Measurements from ENCODE around the gene C11orf91.
"Not testable (repeated sequence)": the region's sequence is repeated elsewhere in the genome, so short reads cannot be mapped to it uniquely, and the experiment has no call there.

The C11orf91 gene

GRCh38 chr11:33700502-33701271 is at the start of gene C11orf91:
Gene C11orf91 (minus strand): TSS chr11:33700826. CDS start chr11:33700740, 86 bp downstream.
- FAIRE-seq (peak; percentile 82), DNase-seq (ENCODE audit: insufficient read length, low spot score) (peak; percentile 88)

- DNase-seq (ENCODE audit: insufficient read length, low spot score) (no peak), FAIRE-seq (no peak)
Observed at GRCh38 chr11:33747979-33748378, 47.4 kb upstream of the C11orf91 start.

- DNase-seq (ENCODE audit: insufficient read length, low spot score) (no peak), FAIRE-seq (no peak)
Observed at GRCh38 chr11:33743291-33743690, 42.7 kb upstream of the C11orf91 start.

GRCh38 chr11:33742249-33742851 is 41.7 kb upstream of the C11orf91 start:
- peak; percentile 88 for FAIRE-seq
- no peak for DNase-seq (ENCODE audit: insufficient read length, low spot score)

- DNase-seq (ENCODE audit: insufficient read length, low spot score) (no peak), FAIRE-seq (no peak)
Observed at GRCh38 chr11:33741806-33742205, 41.2 kb upstream of the C11orf91 start.

- no peak for FAIRE-seq
- no peak for DNase-seq (ENCODE audit: insufficient read length, low spot score)
Observed at GRCh38 chr11:33737362-33737821, 36.8 kb upstream of the C11orf91 start.

GRCh38 chr11:33736148-33736812 is 35.7 kb upstream of the C11orf91 start, which contains the start of gene CD59:
Gene CD59 (minus strand): TSS chr11:33736423. CDS start chr11:33722445, 13,978 bp downstream.
- DNase-seq (ENCODE audit: insufficient read length, low spot score) (peak; percentile 34), FAIRE-seq (peak; percentile 73)

- FAIRE-seq (peak; percentile 64), DNase-seq (ENCODE audit: insufficient read length, low spot score) (peak; percentile 46)
Observed at GRCh38 chr11:33735271-33736147, 34.9 kb upstream of the C11orf91 start.

GRCh38 chr11:33734441-33735270 is 34.0 kb upstream of the C11orf91 start:
- DNase-seq (ENCODE audit: insufficient read length, low spot score) (no peak), FAIRE-seq (peak; percentile 23)

GRCh38 chr11:33733980-33734379 is 33.4 kb upstream of the C11orf91 start:
- DNase-seq (ENCODE audit: insufficient read length, low spot score) (no peak), FAIRE-seq (no peak)

GRCh38 chr11:33731723-33732531 is 31.3 kb upstream of the C11orf91 start:
- no peak for DNase-seq (ENCODE audit: insufficient read length, low spot score)
- peak; percentile 60 for FAIRE-seq

- DNase-seq (ENCODE audit: insufficient read length, low spot score) (no peak), FAIRE-seq (no peak)
Observed at GRCh38 chr11:33730716-33731115, 30.1 kb upstream of the C11orf91 start.

- not testable (repeated sequence) for FAIRE-seq
Observed at GRCh38 chr11:33729072-33729664, 28.5 kb upstream of the C11orf91 start.

GRCh38 chr11:33727539-33727938 is 26.9 kb upstream of the C11orf91 start:
- FAIRE-seq; DNase-seq (ENCODE audit: insufficient read length, low spot score): not testable (repeated sequence)

More at GRCh38 chr11:33729072-33729664, 28.5 kb upstream of the C11orf91 start:
- DNase-seq (ENCODE audit: insufficient read length, low spot score), result not testable (repeated sequence)

- FAIRE-seq, result no peak
- DNase-seq (ENCODE audit: insufficient read length, low spot score), result no peak
Observed at GRCh38 chr11:33725496-33725895, 24.9 kb upstream of the C11orf91 start.

GRCh38 chr11:33724644-33725035 is 24.0 kb upstream of the C11orf91 start:
- no peak for FAIRE-seq
- no peak for DNase-seq (ENCODE audit: insufficient read length, low spot score)

- DNase-seq (ENCODE audit: insufficient read length, low spot score) (no peak), FAIRE-seq (no peak)
Observed at GRCh38 chr11:33723238-33723881, 22.7 kb upstream of the C11orf91 start.
